Endothelial cell of umbilical vein (primary cell): ENCODE data around the gene BMP2K. TPM values are rescaled to one million over a fixed set of nuclear protein-coding genes. Genes with fewer than 3 reads are reported as not detected.

ENCODE experiments used
- BruUV-seq: library from RNA; stranded (reverse); fragments of 400-500 nt; replicated peaks from 2 replicates; lab custom pipeline; 2021; lab: Mats Ljungman, UMichigan
- CTCF ChIA-PET: fragments of 300-600, 350-600 bp; sonication (Branson Sonifier 250); formaldehyde crosslinking; loops from one replicate; lab custom pipeline; 2021; ENCODE audit warnings: antibody characterized with exemption, inconsistent platforms; lab: Charles Lee
- POLR2A ChIA-PET: fragments of 300-600, 350-600 bp; sonication (Branson Sonifier 250); formaldehyde crosslinking; loops from one replicate; lab custom pipeline; 2021; ENCODE audit warnings: antibody characterized with exemption, inconsistent platforms; lab: Charles Lee
- DNase-seq: peaks from one replicate; pipeline ENCODE4 v3.0.0-alpha.2; 2011; ENCODE audit warnings: low read depth, low spot score
- FAIRE-seq: peaks from 2 replicates; lab custom pipeline; 2011; peaks lifted over from hg19 to GRCh38; lab: Jason Lieb, UNC
- H2AFZ ChIP-seq: 2 replicates; pipeline ENCODE4 v1.6.0; 2012; ENCODE audit warnings: low read depth, low read length, control low read depth, inconsistent platforms
- H3K27ac ChIP-seq: 2 replicates; pipeline ENCODE4 v1.5.1; 2011; ENCODE audit warnings: low read depth, mild to moderate bottlenecking, control low read depth, low read length, moderate library complexity; ENCODE audit not compliant: insufficient read depth
- H3K27me3 ChIP-seq, 2 experiments: 2 replicates each; pipeline versions ENCODE4 v1.6.0 to v1.6.1; 2011; ENCODE audit warnings: low read length in 2 of 2, mixed read lengths in 1 of 2; ENCODE audit not compliant: control insufficient read depth in 2 of 2, insufficient read depth in 2 of 2
- H3K36me3 ChIP-seq, 2 experiments: 2 replicates in 1 of 2; 3 replicates in 1 of 2; pipeline ENCODE4 v1.5.1; 2011; ENCODE audit warnings: low read length in 2 of 2, mild to moderate bottlenecking in 1 of 2, moderate library complexity in 1 of 2; ENCODE audit not compliant: control insufficient read depth in 2 of 2, insufficient read depth in 2 of 2; ENCODE audit errors: extremely low read depth in 1 of 2
- H3K4me1 ChIP-seq: 3 replicates; pipeline ENCODE4 v1.5.1; 2011; ENCODE audit warnings: mild to moderate bottlenecking, low read length; ENCODE audit not compliant: control insufficient read depth, insufficient read depth; ENCODE audit errors: extremely low read depth
- H3K4me2 ChIP-seq: 2 replicates; pipeline ENCODE4 v1.6.1; 2011; ENCODE audit warnings: low read length, control low read depth, mixed read lengths; ENCODE audit not compliant: insufficient read depth
- H3K4me3 ChIP-seq, 3 experiments: fragments of 200-600 bp in 1 of 3; sonication (generic), shearing (Covaris generic) in 1 of 3; replicated peaks in 1 of 3; 2 replicates each; pipeline ENCODE4 v1.5.1; 2011 to 2016; ENCODE audit warnings: control low read depth in 3 of 3, low read length in 3 of 3, mild to moderate bottlenecking in 2 of 3, inconsistent platforms in 1 of 3, low read depth in 1 of 3, moderate library complexity in 1 of 3; ENCODE audit not compliant: insufficient read depth in 1 of 3
- H3K79me2 ChIP-seq: 2 replicates; pipeline ENCODE4 v1.6.0; 2012; ENCODE audit warnings: low read length, inconsistent platforms; ENCODE audit not compliant: control insufficient read depth, insufficient read depth
- H3K9ac ChIP-seq: replicated peaks from 2 replicates; pipeline ENCODE3; 2011; ENCODE audit warnings: low read length, control low read depth; ENCODE audit not compliant: insufficient read depth; ENCODE audit errors: extremely low read depth
- H3K9me1 ChIP-seq: replicated peaks from 3 replicates; pipeline ENCODE4 v1.6.0; 2011; ENCODE audit warnings: mild to moderate bottlenecking, low read length; ENCODE audit not compliant: control insufficient read depth, insufficient read depth; ENCODE audit errors: extremely low read depth
- H3K9me3 ChIP-seq: replicated peaks from 2 replicates; pipeline ENCODE4 v1.5.1; 2012; ENCODE audit warnings: low read length, inconsistent platforms; ENCODE audit not compliant: control insufficient read depth, insufficient read depth
- H4K20me1 ChIP-seq: replicated peaks from 2 replicates; pipeline ENCODE3; 2011; ENCODE audit warnings: mild to moderate bottlenecking, low read length; ENCODE audit not compliant: control insufficient read depth, insufficient read depth; ENCODE audit errors: extremely low read depth
- EZH2 ChIP-seq: IDR thresholded peaks from 2 replicates; pipeline ENCODE4 v1.6.1; 2012; ENCODE audit warnings: borderline replicate concordance, low read depth, mild to moderate bottlenecking, moderate library complexity, low read length, inconsistent platforms; ENCODE audit not compliant: severe bottlenecking
- FOS ChIP-seq: IDR thresholded peaks from 2 replicates; pipeline ENCODE4 v1.6.1; 2011; ENCODE audit warnings: mild to moderate bottlenecking, low read length, moderate library complexity, borderline replicate concordance; ENCODE audit not compliant: insufficient read depth
- MYC ChIP-seq: IDR thresholded peaks from one replicate; pipeline ENCODE4 v1.6.1; 2011; ENCODE audit warnings: mild to moderate bottlenecking, low read depth, low read length
- POLR2A ChIP-seq: IDR thresholded peaks from 2 replicates; pipeline ENCODE4 v1.6.1; 2012; ENCODE audit warnings: low read depth, mild to moderate bottlenecking, control low read depth, low read length
- POLR2AphosphoS5 ChIP-seq: IDR thresholded peaks from 2 replicates; pipeline ENCODE4 v1.6.1; 2012; ENCODE audit warnings: low read depth, mild to moderate bottlenecking, control low read depth, low read length, moderate library complexity; ENCODE audit not compliant: insufficient read depth
- dilution Hi-C: fragments of 300-500 bp; cut with MboI; formaldehyde crosslinking; loops from one replicate; pipeline ENCODE4 v1.15.0; 2019; ENCODE audit warnings: low sequenced_read_pairs; ENCODE audit not compliant: extremely low pct_ligation_motif_present
- intact Hi-C: fragments of 100-400 bp; cut with micrococcal nuclease; formaldehyde crosslinking; loops from one replicate; pipeline ENCODE4 v1.10.0; 2022
- polyA plus RNA-seq, 4 experiments: library from polyadenylated mRNA; depleted of rRNA in 3 of 4; stranded (reverse) in 3 of 4; unstranded in 1 of 4; fragments of >200 nt; gene quantifications; 2 replicates each; pipeline versions ENCODE4 v1.2.1 to v1.2.3, GENCODE V29; 2011 to 2012; ENCODE audit warnings: missing spikeins in 1 of 4
- total RNA-seq: library from RNA; stranded (reverse); gene quantifications from 2 replicates; pipeline ENCODE4 v1.2.3, GENCODE V29; 2021
- TF ChIP-seq, protein P1 (sequence below), 2 donors: IDR thresholded peaks; 1 replicate in 1 of 2; 2 replicates in 1 of 2; pipeline ENCODE4 v1.5.1; 2011; ENCODE audit warnings: low read length in 2 of 2, mild to moderate bottlenecking in 2 of 2, moderate library complexity in 2 of 2, control low read depth in 1 of 2, inconsistent platforms in 1 of 2, low read depth in 1 of 2; ENCODE audit not compliant: insufficient read depth in 1 of 2; ENCODE audit errors: extremely low read depth in 1 of 2

BMP2K gene
- total and polyA plus RNA-seq, 2 donors (not counting 3 experiments of a cell fraction or from before 2014, with no cell fraction given): 16.1 to 37.9 TPM

DNA sequence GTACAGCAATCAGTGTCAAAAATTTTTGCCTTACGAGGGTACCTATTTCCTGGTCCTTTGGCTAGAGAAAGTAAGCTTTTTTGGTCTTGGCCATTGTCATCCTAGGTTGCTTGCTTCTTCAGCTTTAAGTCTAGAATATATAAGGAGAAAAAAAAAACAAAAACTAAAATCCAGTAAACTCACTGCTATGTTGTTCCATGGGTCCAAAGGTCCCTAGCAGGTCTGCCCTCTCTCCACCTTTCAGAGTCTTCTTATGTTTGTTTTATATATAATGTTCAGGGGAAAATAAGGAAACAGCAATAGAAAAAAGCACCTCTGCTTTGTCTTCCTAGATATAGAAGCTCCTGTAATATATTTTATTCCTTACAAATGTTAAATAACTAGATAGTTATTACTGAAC, 18.1 kb upstream of the BMP2K start:
- no peaks in the 10 kb centered on the region for H4K20me1 ChIP-seq
- DNase-seq (no peak), FAIRE-seq (no peak)
- H3K36me3 ChIP-seq: no peaks in the 10 kb centered on the region
- H2AFZ ChIP-seq: no peak overlapping the region
- CTCF ChIA-PET: interaction anchor here (0.7 kb wide), 1 partner anchor 63 kb away, joined by 3 read pairs; no protein-coding TSS in a partner anchor
- no TSS peak for BruUV-seq
- no peaks in the 10 kb centered on the region for H3K9me1 ChIP-seq
- no peak overlapping the region for H3K4me2 ChIP-seq
- no peaks in the 10 kb centered on the region for H3K79me2 ChIP-seq
- H3K9me3 ChIP-seq: no peaks in the 10 kb centered on the region
- intact Hi-C loops: no loop called here
- POLR2A ChIA-PET: no interaction called here
- no peak overlapping the region for H3K4me3 ChIP-seq
- H3K27me3 ChIP-seq: no peaks in the 10 kb centered on the region
- H3K9ac ChIP-seq: no peak overlapping the region
- H3K27ac ChIP-seq: no peak overlapping the region
- TF ChIP-seq MYC (no peak), POLR2AphosphoS5 (no peak), EZH2 (no peak), FOS (no peak), POLR2A (no peak)
- TF ChIP-seq, protein P1, sequence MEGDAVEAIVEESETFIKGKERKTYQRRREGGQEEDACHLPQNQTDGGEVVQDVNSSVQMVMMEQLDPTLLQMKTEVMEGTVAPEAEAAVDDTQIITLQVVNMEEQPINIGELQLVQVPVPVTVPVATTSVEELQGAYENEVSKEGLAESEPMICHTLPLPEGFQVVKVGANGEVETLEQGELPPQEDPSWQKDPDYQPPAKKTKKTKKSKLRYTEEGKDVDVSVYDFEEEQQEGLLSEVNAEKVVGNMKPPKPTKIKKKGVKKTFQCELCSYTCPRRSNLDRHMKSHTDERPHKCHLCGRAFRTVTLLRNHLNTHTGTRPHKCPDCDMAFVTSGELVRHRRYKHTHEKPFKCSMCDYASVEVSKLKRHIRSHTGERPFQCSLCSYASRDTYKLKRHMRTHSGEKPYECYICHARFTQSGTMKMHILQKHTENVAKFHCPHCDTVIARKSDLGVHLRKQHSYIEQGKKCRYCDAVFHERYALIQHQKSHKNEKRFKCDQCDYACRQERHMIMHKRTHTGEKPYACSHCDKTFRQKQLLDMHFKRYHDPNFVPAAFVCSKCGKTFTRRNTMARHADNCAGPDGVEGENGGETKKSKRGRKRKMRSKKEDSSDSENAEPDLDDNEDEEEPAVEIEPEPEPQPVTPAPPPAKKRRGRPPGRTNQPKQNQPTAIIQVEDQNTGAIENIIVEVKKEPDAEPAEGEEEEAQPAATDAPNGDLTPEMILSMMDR (IDR thresholded peaks at IDR 0.05; ENCODE audit: extremely low read depth in 1 of 2, insufficient read depth in 1 of 2, low read depth in 1 of 2, low read length in 2 of 2): no peak
- dilution Hi-C loops: no loop called here
- H3K4me1 ChIP-seq: no peaks in the 10 kb centered on the region

DNA sequence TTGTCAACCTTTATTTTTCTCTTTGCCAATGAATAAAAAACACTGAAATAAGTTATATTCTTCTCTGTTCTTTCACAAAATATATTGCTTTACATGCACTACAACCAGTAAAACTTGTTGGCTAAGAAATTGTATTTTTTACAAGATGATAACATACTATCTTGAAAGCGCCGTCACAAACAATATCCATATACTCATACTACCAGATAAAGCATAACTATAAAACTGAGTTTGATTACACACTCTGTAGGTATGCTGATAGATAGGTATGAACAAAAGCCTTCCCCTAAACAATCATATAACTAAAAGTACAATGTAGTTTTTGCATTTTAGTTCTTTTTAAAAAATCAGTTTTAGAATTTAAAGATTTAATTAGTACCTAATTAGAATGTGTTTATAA, 13.6 kb upstream of the BMP2K start:
- no peaks in the 10 kb centered on the region for H3K79me2 ChIP-seq
- no peaks in the 10 kb centered on the region for H3K36me3 ChIP-seq
- H3K9ac ChIP-seq: no peak overlapping the region
- no peak overlapping the region for H3K27ac ChIP-seq
- BruUV-seq: no TSS peak
- no peaks in the 10 kb centered on the region for H3K4me1 ChIP-seq
- intact Hi-C loops: no loop called here
- no peak for TF ChIP-seq EZH2
- no peaks in the 10 kb centered on the region for H3K9me3 ChIP-seq
- H3K4me3 ChIP-seq: no peak overlapping the region
- H2AFZ ChIP-seq: no peak overlapping the region
- dilution Hi-C loops: no loop called here
- no peaks in the 10 kb centered on the region for H3K27me3 ChIP-seq
- no peaks in the 10 kb centered on the region for H3K9me1 ChIP-seq
- ChIA-PET POLR2A (no interaction called here), CTCF (no interaction called here)
- DNase-seq (no peak), FAIRE-seq (no peak)
- H4K20me1 ChIP-seq: no peaks in the 10 kb centered on the region
- H3K4me2 ChIP-seq: no peak overlapping the region
